SU-DHL-6 (cell line): ENCODE data around the gene ZBTB38.

ENCODE experiments used
- H2AFZ ChIP-seq: fragments of 200-600 bp; sonication (generic); 2 replicates; pipeline ENCODE4 v1.6.1; 2014; ENCODE audit warnings: low read depth, mild to moderate bottlenecking, moderate library complexity, mixed read lengths, antibody characterized with exemption, low read length; ENCODE audit not compliant: severe bottlenecking
- H3F3A ChIP-seq: fragments of 200-600 bp; shearing (Covaris generic); 2 replicates; pipeline ENCODE4 v1.6.0; 2016; ENCODE audit warnings: antibody characterized with exemption, mild to moderate bottlenecking; ENCODE audit not compliant: insufficient read depth
- H3K27ac ChIP-seq: fragments of 200-600 bp; sonication (generic); 2 replicates; pipeline ENCODE4 v1.5.1; 2016; ENCODE audit warnings: low read depth, mild to moderate bottlenecking, low read length, moderate library complexity, mixed read lengths
- H3K27me3 ChIP-seq: fragments of 200-600 bp; sonication (generic), shearing (Covaris generic); 2 replicates; pipeline ENCODE4 v1.6.0; 2014; ENCODE audit warnings: mild to moderate bottlenecking, low read length
- H3K36me3 ChIP-seq: fragments of 200-600 bp; sonication (generic); 2 replicates; pipeline ENCODE4 v1.6.1; 2014; ENCODE audit warnings: mild to moderate bottlenecking, low read length, mixed read lengths
- H3K4me2 ChIP-seq: fragments of 300-600, 200-600 bp; shearing (Covaris generic), sonication (generic); 2 replicates; pipeline ENCODE4 v1.6.0; 2014; ENCODE audit warnings: low read length, low read depth, mild to moderate bottlenecking; ENCODE audit not compliant: poor library complexity, severe bottlenecking
- H3K4me3 ChIP-seq: fragments of 200-600 bp; sonication (generic); 2 replicates; pipeline ENCODE4 v1.5.1; 2014; ENCODE audit warnings: antibody characterized with exemption, low read length, mild to moderate bottlenecking, mixed read lengths; ENCODE audit not compliant: insufficient read depth, poor library complexity, severe bottlenecking
- H3K79me2 ChIP-seq: fragments of 200-600 bp; sonication (generic); 2 replicates; pipeline ENCODE4 v1.6.1; 2014; ENCODE audit warnings: mild to moderate bottlenecking, low read length, moderate library complexity; ENCODE audit not compliant: insufficient read depth
- H3K9ac ChIP-seq: fragments of 200-600 bp; sonication (generic); 2 replicates; pipeline ENCODE4 v1.7.0; 2014; ENCODE audit warnings: mild to moderate bottlenecking, low read length
- H3K9me2 ChIP-seq: fragments of 200-600 bp; sonication (generic); replicated peaks from 2 replicates; pipeline ENCODE4 v1.6.1; 2014; ENCODE audit warnings: low read length; ENCODE audit not compliant: insufficient read depth
- H3K9me3 ChIP-seq: fragments of 200-600 bp; sonication (generic); 2 replicates; pipeline ENCODE4 v1.6.1; 2014; ENCODE audit warnings: low read length, mixed read lengths; ENCODE audit not compliant: insufficient read depth
- H4K20me1 ChIP-seq: fragments of 200-600 bp; sonication (generic); 2 replicates; pipeline ENCODE4 v1.6.1; 2014; ENCODE audit warnings: low read depth, mild to moderate bottlenecking, antibody characterized with exemption, low read length, moderate library complexity, mixed read lengths
- EZH2phosphoT487 ChIP-seq: fragments of 200-600 bp; sonication (generic), shearing (Covaris generic); conservative IDR thresholded peaks from 2 replicates; pipeline ENCODE4 v1.6.1; 2018; ENCODE audit warnings: mild to moderate bottlenecking, antibody characterized with exemption, low read length, moderate library complexity, mixed read lengths
- TF ChIP-seq, protein P1 (sequence below): fragments of 200-600 bp; sonication (generic); IDR thresholded peaks from one replicate; pipeline ENCODE4 v1.5.1; 2017; ENCODE audit warnings: antibody characterized with exemption, mild to moderate bottlenecking, low read length, moderate library complexity; ENCODE audit not compliant: insufficient read depth, poor library complexity, severe bottlenecking

Gene ZBTB38

DNA sequence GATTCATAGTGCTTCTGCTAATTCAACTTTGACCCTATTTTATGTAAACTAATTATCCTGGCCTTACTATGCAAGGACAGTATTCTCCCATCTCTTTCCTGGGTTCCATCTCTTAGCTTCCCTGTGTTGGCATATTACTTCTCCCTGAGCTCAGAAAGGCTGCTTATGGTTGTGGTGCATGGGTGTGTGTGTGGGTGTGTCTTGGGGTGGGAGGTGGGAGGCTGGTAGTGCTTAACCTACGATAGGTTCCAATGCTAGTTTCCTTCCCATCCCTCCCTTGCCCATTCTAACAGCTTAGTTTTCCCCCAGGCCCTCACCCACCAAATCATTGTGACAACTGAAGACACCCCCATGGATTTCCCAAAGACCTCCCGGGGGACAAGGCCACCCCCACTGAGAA is 22.8 kb upstream of the ZBTB38 start:
- H2AFZ ChIP-seq: no peak overlapping the region
- no peak for TF ChIP-seq EZH2phosphoT487
- TF ChIP-seq, protein P1, sequence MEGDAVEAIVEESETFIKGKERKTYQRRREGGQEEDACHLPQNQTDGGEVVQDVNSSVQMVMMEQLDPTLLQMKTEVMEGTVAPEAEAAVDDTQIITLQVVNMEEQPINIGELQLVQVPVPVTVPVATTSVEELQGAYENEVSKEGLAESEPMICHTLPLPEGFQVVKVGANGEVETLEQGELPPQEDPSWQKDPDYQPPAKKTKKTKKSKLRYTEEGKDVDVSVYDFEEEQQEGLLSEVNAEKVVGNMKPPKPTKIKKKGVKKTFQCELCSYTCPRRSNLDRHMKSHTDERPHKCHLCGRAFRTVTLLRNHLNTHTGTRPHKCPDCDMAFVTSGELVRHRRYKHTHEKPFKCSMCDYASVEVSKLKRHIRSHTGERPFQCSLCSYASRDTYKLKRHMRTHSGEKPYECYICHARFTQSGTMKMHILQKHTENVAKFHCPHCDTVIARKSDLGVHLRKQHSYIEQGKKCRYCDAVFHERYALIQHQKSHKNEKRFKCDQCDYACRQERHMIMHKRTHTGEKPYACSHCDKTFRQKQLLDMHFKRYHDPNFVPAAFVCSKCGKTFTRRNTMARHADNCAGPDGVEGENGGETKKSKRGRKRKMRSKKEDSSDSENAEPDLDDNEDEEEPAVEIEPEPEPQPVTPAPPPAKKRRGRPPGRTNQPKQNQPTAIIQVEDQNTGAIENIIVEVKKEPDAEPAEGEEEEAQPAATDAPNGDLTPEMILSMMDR: no peak

DNA sequence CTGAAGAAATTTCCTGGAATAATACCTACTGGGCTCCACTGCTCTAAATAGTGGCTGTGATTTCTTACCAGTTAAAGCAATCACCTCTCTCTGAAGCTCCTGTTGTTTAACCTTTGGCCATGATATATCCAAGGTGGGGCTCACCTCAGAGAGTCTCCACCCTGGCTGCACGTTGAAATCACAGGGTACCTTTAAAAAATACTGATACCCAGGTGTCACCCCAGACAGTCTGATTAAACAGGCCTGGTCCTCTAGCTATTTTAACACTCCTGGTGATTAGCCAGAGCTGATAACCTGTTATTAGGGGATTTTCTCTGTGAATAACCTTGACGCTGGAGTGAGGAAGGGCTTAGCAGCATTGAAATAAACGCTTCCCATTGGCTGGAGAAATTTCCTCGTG is 22.3 kb upstream of the ZBTB38 start:
- Histone ChIP-seq H3K4me3 (no peak overlapping the region), H3K9me2 (no peaks in the 10 kb centered on the region), H2AFZ (no peak overlapping the region), H3K9ac (no peak overlapping the region), H3F3A (no peaks in the 10 kb centered on the region), H3K27me3 (no peaks in the 10 kb centered on the region), H3K79me2 (no peaks in the 10 kb centered on the region), H4K20me1 (no peaks in the 10 kb centered on the region), H3K36me3 (no peaks in the 10 kb centered on the region), H3K27ac (no peak overlapping the region), H3K9me3 (no peaks in the 10 kb centered on the region), H3K4me2 (no peak overlapping the region)
- TF ChIP-seq EZH2phosphoT487: no peak
- TF ChIP-seq, protein P1: no peak

More for the DNA sequence above, 22.8 kb upstream of the ZBTB38 start:
- Histone ChIP-seq H3K4me3 (no peak overlapping the region), H3K36me3 (no peaks in the 10 kb centered on the region), H3F3A (no peaks in the 10 kb centered on the region), H3K9me2 (no peaks in the 10 kb centered on the region), H3K27me3 (no peaks in the 10 kb centered on the region), H3K9me3 (no peaks in the 10 kb centered on the region), H3K79me2 (no peaks in the 10 kb centered on the region), H4K20me1 (no peaks in the 10 kb centered on the region), H3K4me2 (no peak overlapping the region), H3K27ac (no peak overlapping the region), H3K9ac (no peak overlapping the region)

DNA sequence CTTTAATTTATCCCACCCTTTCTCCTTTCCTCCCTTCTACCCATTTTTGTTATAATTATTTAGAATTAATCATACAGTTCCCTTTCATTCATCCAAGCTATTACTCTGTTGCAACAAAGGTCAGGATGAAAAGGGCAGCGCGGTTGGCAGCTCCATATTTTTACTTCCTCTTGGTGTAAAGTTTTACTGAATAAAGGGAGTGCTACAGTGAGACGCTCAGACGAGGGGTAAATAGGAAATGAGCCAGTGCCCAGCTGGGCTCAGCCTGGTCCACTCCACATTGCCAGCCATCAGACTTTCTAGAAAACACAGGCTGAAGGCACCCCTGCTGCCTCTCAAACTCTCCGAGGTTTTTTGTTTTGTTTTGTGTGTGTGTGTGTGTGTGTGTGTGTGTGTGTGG is 21.9 kb upstream of the ZBTB38 start:
- H3F3A ChIP-seq: no peaks in the 10 kb centered on the region
- H3K36me3 ChIP-seq: no peaks in the 10 kb centered on the region
- no peaks in the 10 kb centered on the region for H3K9me2 ChIP-seq
- H3K4me3 ChIP-seq: no peak overlapping the region
- H3K4me2 ChIP-seq: no peak overlapping the region
- no peak for TF ChIP-seq EZH2phosphoT487
- H4K20me1 ChIP-seq: no peaks in the 10 kb centered on the region
- H3K9ac ChIP-seq: no peak overlapping the region
- H3K27me3 ChIP-seq: no peaks in the 10 kb centered on the region
- H2AFZ ChIP-seq: no peak overlapping the region
- no peak overlapping the region for H3K27ac ChIP-seq
- H3K9me3 ChIP-seq: no peaks in the 10 kb centered on the region
- H3K79me2 ChIP-seq: no peaks in the 10 kb centered on the region

DNA sequence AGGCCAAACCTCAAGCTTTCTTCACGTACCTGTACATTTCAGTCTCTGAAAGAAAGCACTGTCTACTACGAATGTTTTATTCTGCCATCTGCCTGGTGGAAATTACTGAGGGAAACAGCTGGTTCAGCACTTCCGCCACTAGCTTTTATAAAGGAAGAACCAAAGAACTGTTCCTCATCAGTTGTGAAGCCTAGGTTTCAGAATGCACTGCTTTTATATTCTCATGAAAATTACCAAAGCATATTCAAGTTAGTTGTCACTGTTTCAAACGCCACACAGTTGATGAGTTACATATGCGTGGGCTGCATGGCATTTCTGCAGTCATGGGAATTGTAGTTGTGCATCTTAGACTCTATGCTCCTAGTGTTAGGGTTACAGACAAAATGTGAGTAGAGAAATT is 21.5 kb upstream of the ZBTB38 start:
- TF ChIP-seq, protein P1: no peak
- TF ChIP-seq EZH2phosphoT487: no peak
- Histone ChIP-seq H3K9ac (no peak overlapping the region), H3K4me3 (no peak overlapping the region), H4K20me1 (no peaks in the 10 kb centered on the region), H2AFZ (no peak overlapping the region), H3K36me3 (no peaks in the 10 kb centered on the region), H3K79me2 (no peaks in the 10 kb centered on the region), H3K27ac (no peak overlapping the region), H3K9me2 (no peaks in the 10 kb centered on the region), H3K9me3 (no peaks in the 10 kb centered on the region), H3K27me3 (no peaks in the 10 kb centered on the region), H3F3A (no peaks in the 10 kb centered on the region), H3K4me2 (no peak overlapping the region)
